ENCODE data around the gene MLNR. TPM values are rescaled to one million over a fixed set of nuclear protein-coding genes. Genes with fewer than 3 reads are reported as not detected.
A peak's percentile ranks its signal among the peaks of the same experiment; 100 is the strongest.

The MLNR gene
- total and polyA plus RNA-seq, 4 donors, result 0.09 TPM; not detected in 3

DNA sequence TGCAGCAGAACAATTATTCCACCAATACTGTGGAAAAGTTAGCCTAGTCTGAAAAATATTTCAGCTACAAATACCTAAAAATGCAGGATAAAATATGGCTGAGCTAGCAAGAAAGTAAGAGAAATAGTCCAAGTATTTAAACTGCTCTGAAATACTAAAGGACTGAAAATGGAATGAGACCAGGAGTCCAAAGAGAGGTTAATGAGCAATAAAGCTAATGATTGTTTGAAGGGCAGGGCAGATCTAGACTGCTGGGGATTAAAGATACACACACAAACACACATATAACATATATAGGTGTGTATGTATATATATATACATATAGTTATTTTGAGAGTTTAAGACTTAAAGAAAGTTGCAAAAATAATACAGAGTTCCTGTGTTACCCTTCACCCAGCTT, 25.0 kb downstream of the MLNR start:
- Histone ChIP-seq H3K9ac (ENCODE audit: low read depth in 1 of 2, low read length in 2 of 2) (no peak overlapping the region), H3K27ac (ENCODE audit: low read depth in 1 of 2, low read length in 2 of 2) (no peak overlapping the region), H3K27me3 (ENCODE audit: control insufficient read depth in 4 of 4, insufficient read depth in 4 of 4, low read length in 3 of 4) (no peaks in the 10 kb centered on the region), H3K36me3 (ENCODE audit: control insufficient read depth in 4 of 4, insufficient read depth in 3 of 4, low read depth in 1 of 4, low read length in 3 of 4) (no peaks in the 10 kb centered on the region), H3K4me1 (ENCODE audit: control insufficient read depth in 4 of 4, insufficient read depth in 4 of 4, low read length in 3 of 4) (peaks cover 2 to 20% (median 9%) of the 10 kb centered on the region in 4 donors), H3K9me3 (ENCODE audit: control insufficient read depth in 4 of 4, low read length in 3 of 4) (no peaks in the 10 kb centered on the region), H3K4me3 (ENCODE audit: low read depth in 1 of 3, low read length in 3 of 3) (no peak overlapping the region)
- TF ChIP-seq RXRA (IDR thresholded peaks at IDR 0.05) (no peak), HNF4A (conservative IDR thresholded peaks at IDR 0.05) (no peak), GABPA (IDR thresholded peaks at IDR 0.05 in 1 of 2, conservative IDR thresholded peaks at IDR 0.05 in 1 of 2) (no peak), JUND (IDR thresholded peaks at IDR 0.05) (no peak), SP1 (IDR thresholded peaks at IDR 0.05) (no peak), RAD21 (IDR thresholded peaks at IDR 0.05) (no peak), NR2F2 (IDR thresholded peaks at IDR 0.05) (no peak), YY1 (IDR thresholded peaks at IDR 0.05) (no peak), FOXA1 (IDR thresholded peaks at IDR 0.05) (no peak), TAF1 (conservative IDR thresholded peaks at IDR 0.05) (no peak), EGR1 (IDR thresholded peaks at IDR 0.05; ENCODE audit: low read depth in 2 of 2) (no peak)
- TF ChIP-seq, protein P1, sequence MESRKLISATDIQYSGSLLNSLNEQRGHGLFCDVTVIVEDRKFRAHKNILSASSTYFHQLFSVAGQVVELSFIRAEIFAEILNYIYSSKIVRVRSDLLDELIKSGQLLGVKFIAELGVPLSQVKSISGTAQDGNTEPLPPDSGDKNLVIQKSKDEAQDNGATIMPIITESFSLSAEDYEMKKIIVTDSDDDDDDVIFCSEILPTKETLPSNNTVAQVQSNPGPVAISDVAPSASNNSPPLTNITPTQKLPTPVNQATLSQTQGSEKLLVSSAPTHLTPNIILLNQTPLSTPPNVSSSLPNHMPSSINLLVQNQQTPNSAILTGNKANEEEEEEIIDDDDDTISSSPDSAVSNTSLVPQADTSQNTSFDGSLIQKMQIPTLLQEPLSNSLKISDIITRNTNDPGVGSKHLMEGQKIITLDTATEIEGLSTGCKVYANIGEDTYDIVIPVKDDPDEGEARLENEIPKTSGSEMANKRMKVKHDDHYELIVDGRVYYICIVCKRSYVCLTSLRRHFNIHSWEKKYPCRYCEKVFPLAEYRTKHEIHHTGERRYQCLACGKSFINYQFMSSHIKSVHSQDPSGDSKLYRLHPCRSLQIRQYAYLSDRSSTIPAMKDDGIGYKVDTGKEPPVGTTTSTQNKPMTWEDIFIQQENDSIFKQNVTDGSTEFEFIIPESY (IDR thresholded peaks at IDR 0.05), result no peak
- TF ChIP-seq, protein P2, sequence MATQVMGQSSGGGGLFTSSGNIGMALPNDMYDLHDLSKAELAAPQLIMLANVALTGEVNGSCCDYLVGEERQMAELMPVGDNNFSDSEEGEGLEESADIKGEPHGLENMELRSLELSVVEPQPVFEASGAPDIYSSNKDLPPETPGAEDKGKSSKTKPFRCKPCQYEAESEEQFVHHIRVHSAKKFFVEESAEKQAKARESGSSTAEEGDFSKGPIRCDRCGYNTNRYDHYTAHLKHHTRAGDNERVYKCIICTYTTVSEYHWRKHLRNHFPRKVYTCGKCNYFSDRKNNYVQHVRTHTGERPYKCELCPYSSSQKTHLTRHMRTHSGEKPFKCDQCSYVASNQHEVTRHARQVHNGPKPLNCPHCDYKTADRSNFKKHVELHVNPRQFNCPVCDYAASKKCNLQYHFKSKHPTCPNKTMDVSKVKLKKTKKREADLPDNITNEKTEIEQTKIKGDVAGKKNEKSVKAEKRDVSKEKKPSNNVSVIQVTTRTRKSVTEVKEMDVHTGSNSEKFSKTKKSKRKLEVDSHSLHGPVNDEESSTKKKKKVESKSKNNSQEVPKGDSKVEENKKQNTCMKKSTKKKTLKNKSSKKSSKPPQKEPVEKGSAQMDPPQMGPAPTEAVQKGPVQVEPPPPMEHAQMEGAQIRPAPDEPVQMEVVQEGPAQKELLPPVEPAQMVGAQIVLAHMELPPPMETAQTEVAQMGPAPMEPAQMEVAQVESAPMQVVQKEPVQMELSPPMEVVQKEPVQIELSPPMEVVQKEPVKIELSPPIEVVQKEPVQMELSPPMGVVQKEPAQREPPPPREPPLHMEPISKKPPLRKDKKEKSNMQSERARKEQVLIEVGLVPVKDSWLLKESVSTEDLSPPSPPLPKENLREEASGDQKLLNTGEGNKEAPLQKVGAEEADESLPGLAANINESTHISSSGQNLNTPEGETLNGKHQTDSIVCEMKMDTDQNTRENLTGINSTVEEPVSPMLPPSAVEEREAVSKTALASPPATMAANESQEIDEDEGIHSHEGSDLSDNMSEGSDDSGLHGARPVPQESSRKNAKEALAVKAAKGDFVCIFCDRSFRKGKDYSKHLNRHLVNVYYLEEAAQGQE (IDR thresholded peaks at IDR 0.05), result no peak
- TF ChIP-seq, protein P3, sequence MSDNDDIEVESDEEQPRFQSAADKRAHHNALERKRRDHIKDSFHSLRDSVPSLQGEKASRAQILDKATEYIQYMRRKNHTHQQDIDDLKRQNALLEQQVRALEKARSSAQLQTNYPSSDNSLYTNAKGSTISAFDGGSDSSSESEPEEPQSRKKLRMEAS (IDR thresholded peaks at IDR 0.05), result no peak
- DNase-seq (ENCODE audit: low spot score), result no peak

DNA sequence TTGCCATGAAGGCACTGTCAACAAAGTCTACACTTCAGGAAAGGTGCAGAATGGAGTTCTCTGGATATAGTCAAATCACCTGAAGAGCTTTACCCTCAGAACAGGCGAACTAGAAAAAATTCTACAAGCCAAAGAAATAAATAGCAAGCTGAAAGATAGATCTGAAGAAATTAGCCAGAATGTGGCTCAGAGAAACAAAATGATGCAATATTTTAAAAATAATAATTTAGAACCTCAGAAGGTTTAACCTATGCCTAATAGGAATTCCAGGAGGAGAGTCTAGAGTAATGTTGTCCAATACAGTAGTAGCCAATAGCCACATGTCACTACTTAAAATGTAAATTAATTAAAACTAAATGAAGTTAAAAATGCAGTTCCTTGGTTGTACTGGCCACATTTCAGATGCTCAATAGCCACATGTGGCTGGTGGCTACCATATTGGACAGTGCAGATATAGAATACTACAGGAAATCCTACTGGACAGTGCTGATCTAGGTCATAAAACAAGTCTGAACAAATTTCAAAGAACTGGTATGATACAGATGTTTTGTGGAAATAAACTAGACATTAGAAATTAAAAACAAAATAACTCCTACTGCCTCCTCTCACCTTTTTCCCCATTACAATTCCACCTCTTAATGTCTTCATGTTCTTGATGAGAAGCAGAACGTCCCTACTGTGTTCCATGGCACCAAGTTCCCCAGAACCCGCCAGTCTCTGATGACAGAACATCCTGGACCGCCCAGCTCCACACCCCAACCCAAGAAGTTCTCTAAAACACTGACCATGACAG, 26.9 kb downstream of the MLNR start:
- Histone ChIP-seq H3K9me3 (ENCODE audit: control insufficient read depth in 4 of 4, low read length in 3 of 4) (no peaks in the 10 kb centered on the region), H3K27me3 (ENCODE audit: control insufficient read depth in 4 of 4, insufficient read depth in 4 of 4, low read length in 3 of 4) (no peaks in the 10 kb centered on the region), H3K4me3 (ENCODE audit: low read depth in 1 of 3, low read length in 3 of 3) (peak overlapping the region; percentile 68 to 75 (median 71)), H3K27ac (ENCODE audit: low read depth in 1 of 2, low read length in 2 of 2) (peak overlapping the region; percentile 81 to 83), H3K9ac (ENCODE audit: low read depth in 1 of 2, low read length in 2 of 2) (peak overlapping the region; percentile 80 to 95), H3K36me3 (ENCODE audit: control insufficient read depth in 4 of 4, insufficient read depth in 3 of 4, low read depth in 1 of 4, low read length in 3 of 4) (peaks cover 0 to 3% (median 2%) of the 10 kb centered on the region in 4 donors), H3K4me1 (ENCODE audit: control insufficient read depth in 4 of 4, insufficient read depth in 4 of 4, low read length in 3 of 4) (peaks cover 3 to 20% (median 10%) of the 10 kb centered on the region in 4 donors)
- DNase-seq (ENCODE audit: low spot score), result no peak
- 25% methylated on average over 4 of the region's 4 CpGs for WGBS
- no peak for TF ChIP-seq GABPA (IDR thresholded peaks at IDR 0.05 in 1 of 2, conservative IDR thresholded peaks at IDR 0.05 in 1 of 2)
- no peak for TF ChIP-seq SP1 (IDR thresholded peaks at IDR 0.05)
- TF ChIP-seq FOXA1 (IDR thresholded peaks at IDR 0.05), result no peak
- no peak for TF ChIP-seq HNF4G (IDR thresholded peaks at IDR 0.05)
- TF ChIP-seq, protein P1 (IDR thresholded peaks at IDR 0.05), result no peak
- TF ChIP-seq RXRA (IDR thresholded peaks at IDR 0.05), result no peak
- TF ChIP-seq YY1 (IDR thresholded peaks at IDR 0.05), result no peak
- TF ChIP-seq HNF4A (conservative IDR thresholded peaks at IDR 0.05), result no peak
- TF ChIP-seq FOXA2 (IDR thresholded peaks at IDR 0.05), result no peak
- TF ChIP-seq, protein P2 (IDR thresholded peaks at IDR 0.05), result no peak
- TF ChIP-seq JUND (IDR thresholded peaks at IDR 0.05), result no peak
- TF ChIP-seq, protein P4, sequence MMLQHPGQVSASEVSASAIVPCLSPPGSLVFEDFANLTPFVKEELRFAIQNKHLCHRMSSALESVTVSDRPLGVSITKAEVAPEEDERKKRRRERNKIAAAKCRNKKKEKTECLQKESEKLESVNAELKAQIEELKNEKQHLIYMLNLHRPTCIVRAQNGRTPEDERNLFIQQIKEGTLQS (IDR thresholded peaks at IDR 0.05), result no peak

Data from liver (tissue), 9 donors.